ACC112 (cell line): ENCODE measurements around the gene SEPTIN1.
"Not testable (repeated sequence)": the region's sequence is repeated elsewhere in the genome, so short reads cannot be mapped to it uniquely, and the experiment has no call there.

Experiments
- H2AFZ ChIP-seq: fragments of 200-600 bp; sonication (generic); one replicate; pipeline ENCODE4 v1.6.0; 2017; ENCODE audit warnings: antibody characterized with exemption, low read length; ENCODE audit not compliant: unreplicated experiment
- H3K27ac ChIP-seq: fragments of 200-600 bp; sonication (generic); 2 replicates; pipeline ENCODE4 v1.5.1; 2014; ENCODE audit warnings: low read depth, mild to moderate bottlenecking, antibody characterized with exemption, low read length, moderate library complexity
- H3K27me3 ChIP-seq: fragments of 200-600 bp; sonication (generic); 2 replicates; pipeline ENCODE4 v1.6.1; 2014; ENCODE audit warnings: mild to moderate bottlenecking, antibody characterized with exemption, low read length, moderate library complexity, mixed read lengths; ENCODE audit not compliant: insufficient read depth
- H3K36me3 ChIP-seq: fragments of 200-600 bp; sonication (generic); 2 replicates; pipeline ENCODE4 v1.6.1; 2016; ENCODE audit warnings: mild to moderate bottlenecking, antibody characterized with exemption, low read length, moderate library complexity, mixed read lengths; ENCODE audit not compliant: insufficient read depth
- H3K4me1 ChIP-seq: fragments of 200-600 bp; sonication (generic); one replicate; pipeline ENCODE4 v1.6.1; 2016; ENCODE audit warnings: low read length, mixed read lengths; ENCODE audit not compliant: insufficient read depth, unreplicated experiment, control insufficient read depth
- H3K4me3 ChIP-seq: fragments of 200-600 bp; sonication (generic); 2 replicates; pipeline ENCODE4 v1.5.1; 2014; ENCODE audit warnings: mild to moderate bottlenecking, low read depth, low read length
- H3K79me2 ChIP-seq: fragments of 200-600 bp; sonication (generic); one replicate; pipeline ENCODE4 v1.6.0; 2016; ENCODE audit warnings: low read length; ENCODE audit not compliant: control insufficient read depth, unreplicated experiment, insufficient read depth

SEPTIN1 gene

DNA sequence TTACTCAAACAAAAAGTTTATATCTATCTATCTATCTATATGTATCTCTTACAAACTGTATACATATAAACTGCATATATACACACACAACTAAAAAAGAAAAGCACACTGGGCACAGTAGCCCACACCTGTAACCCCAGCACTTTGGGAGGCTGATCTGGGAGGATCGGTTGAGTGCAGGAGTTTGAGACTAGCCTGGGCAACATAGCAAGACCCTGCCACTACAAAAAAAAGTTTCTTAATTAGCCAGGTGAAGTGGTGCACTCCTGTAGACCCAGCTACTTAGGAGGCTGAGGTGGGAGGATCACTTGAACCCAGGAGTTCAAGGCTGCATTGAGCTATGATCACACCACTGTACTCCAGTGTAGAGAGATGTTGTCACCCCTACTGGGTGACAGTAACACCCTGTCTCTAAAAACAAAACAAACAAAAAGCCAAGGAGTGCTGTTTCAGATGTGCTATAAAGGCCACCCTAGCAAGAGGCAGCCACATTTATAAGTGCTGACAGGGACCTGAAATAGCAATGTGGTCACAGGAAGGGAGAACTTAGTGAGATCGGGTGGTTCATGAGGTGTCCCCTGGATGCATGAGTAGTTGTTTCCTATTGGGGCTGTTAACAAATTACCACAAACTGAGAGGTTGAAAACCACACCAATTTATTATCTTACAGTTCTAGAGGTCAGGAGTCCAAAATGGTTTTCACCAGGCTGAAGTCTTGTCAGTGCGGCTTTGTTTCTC, 32.1 kb downstream of the SEPTIN1 start:
- Histone ChIP-seq H3K27ac (no peak overlapping the region), H3K4me1 (peaks cover 25% of the 10 kb centered on the region), H2AFZ (no peak overlapping the region)

DNA sequence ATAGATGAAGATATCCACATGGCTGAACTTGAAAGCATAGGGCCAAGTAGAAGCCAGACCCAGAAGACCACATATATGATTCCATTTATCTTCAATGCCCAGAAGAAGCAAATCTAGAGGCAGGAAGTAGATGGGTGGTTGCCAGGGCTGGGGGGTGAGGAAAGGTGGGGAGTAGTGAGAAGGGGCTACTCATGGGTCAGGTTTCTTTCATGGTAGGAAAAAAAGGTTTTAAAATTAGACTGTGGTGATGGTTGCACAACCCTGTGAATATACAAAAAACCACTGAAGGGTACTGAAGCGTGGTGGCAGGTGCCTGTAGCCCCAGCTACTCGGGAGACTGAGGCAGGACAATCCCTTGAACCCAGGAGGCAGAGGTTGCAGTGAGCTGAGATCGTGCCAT, 32.7 kb downstream of the SEPTIN1 start:
- Histone ChIP-seq H3K79me2 (peaks cover 18% of the 10 kb centered on the region), H3K27ac (no peak overlapping the region), H3K36me3 (0 out of 2 replicates have a peak, but pooled peaks cover 7% of the 10 kb centered on the region), H3K4me3 (no peak overlapping the region), H2AFZ (no peak overlapping the region), H3K27me3 (no peaks in the 10 kb centered on the region), H3K4me1 (peaks cover 25% of the 10 kb centered on the region)

More for the DNA sequence above, 32.1 kb downstream of the SEPTIN1 start:
- Histone ChIP-seq H3K4me3 (no peak overlapping the region), H3K36me3 (0 out of 2 replicates have a peak, but pooled peaks cover 7% of the 10 kb centered on the region), H3K79me2 (peaks cover 22% of the 10 kb centered on the region), H3K27me3 (no peaks in the 10 kb centered on the region)

DNA sequence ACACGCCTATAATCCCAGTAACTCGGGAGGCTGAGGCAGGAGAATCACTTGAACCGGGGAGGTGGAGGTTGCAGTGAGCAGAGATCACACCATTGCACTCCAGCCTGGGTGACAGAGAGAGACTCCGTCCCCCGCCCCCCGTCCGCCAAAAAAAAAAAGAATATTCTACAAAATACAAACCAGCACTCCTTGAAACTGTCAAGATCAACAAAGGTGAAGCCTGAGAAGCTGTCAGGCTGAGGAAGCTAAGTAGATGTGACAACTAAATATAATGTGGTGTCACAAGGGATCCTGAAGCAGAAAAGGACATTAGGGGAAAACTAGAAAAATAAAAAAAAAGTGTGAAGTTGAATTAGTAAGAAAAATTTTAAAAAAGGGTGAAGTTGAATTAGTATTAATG, 33.4 kb downstream of the SEPTIN1 start:
- Histone ChIP-seq H3K27me3 (no peaks in the 10 kb centered on the region), H3K4me1 (peaks cover 22% of the 10 kb centered on the region), H2AFZ (no peak overlapping the region), H3K79me2 (peaks cover 11% of the 10 kb centered on the region), H3K4me3 (no peak overlapping the region), H3K27ac (no peak overlapping the region), H3K36me3 (0 out of 2 replicates have a peak, but pooled peaks cover 7% of the 10 kb centered on the region)

DNA sequence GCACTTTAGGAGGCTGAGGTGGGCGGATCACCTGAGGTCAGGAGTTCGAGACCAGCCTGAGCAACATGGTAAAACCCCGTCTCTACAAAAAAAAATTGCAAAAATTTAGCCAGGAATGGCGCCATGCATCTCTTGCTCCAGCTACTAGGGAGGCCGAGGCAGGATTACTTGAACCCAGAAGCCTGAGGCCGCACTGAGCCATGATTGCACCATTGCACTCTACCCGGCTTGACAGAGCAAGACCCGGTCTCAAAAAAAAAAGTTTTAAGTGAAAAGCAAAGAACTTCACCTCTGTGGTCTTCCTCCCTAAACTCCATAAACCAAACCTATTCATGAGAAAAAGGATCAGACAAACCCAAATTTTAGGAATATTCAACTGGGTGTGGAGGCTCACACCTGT, 34.2 kb downstream of the SEPTIN1 start:
- Histone ChIP-seq H3K27ac (no peak overlapping the region), H3K36me3 (0 out of 2 replicates have a peak, but pooled peaks cover 7% of the 10 kb centered on the region), H3K4me1 (peaks cover 21% of the 10 kb centered on the region), H3K79me2 (peaks cover 3% of the 10 kb centered on the region), H3K27me3 (no peaks in the 10 kb centered on the region), H2AFZ (no peak overlapping the region), H3K4me3 (no peak overlapping the region)

DNA sequence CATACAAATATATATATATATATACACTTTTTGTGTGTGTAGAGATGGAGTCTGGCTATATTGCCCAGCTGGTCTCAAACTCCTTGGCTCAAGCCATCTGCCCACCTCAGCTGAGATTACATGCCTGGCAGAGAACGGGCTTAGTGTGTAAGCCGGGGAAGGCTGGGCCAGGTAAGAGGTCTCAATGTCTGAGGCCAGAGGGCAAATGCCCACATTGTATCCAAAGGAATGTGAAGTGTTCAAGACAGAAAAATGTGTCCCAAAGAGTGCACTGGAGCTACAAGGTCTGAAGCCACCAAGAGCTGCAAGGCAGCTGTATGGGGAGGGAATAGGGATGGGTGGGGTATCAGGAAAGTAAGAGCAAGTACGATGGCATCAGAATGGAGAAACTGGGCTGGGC, 36.1 kb downstream of the SEPTIN1 start:
- Histone ChIP-seq H2AFZ (no peak overlapping the region), H3K27me3 (no peaks in the 10 kb centered on the region), H3K4me3 (no peak overlapping the region), H3K4me1 (peaks cover 4% of the 10 kb centered on the region), H3K79me2 (no peaks in the 10 kb centered on the region), H3K27ac (no peak overlapping the region), H3K36me3 (0 out of 2 replicates have a peak, but pooled peaks cover 7% of the 10 kb centered on the region)

DNA sequence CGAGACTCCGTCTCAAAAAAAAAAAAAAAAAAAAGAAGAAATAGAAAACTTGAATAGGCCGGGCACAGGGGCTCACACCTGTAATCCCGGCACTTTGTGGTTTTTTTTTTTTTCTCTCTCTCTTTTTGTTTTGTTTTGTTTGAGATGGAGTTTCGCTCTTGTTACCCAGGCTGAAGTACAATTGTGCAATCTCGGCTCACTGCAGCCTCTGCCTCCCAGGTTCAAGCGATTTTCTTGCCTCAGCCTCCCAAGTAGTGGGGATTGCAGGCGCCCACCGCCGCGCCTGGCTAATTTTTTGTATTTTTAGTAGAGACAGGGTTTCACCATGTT, 38.9 kb downstream of the SEPTIN1 start:
- H3K79me2 ChIP-seq, H3K27me3 ChIP-seq, H2AFZ ChIP-seq, H3K27ac ChIP-seq, H3K4me1 ChIP-seq, H3K36me3 ChIP-seq, H3K4me3 ChIP-seq: not testable (repeated sequence)

DNA sequence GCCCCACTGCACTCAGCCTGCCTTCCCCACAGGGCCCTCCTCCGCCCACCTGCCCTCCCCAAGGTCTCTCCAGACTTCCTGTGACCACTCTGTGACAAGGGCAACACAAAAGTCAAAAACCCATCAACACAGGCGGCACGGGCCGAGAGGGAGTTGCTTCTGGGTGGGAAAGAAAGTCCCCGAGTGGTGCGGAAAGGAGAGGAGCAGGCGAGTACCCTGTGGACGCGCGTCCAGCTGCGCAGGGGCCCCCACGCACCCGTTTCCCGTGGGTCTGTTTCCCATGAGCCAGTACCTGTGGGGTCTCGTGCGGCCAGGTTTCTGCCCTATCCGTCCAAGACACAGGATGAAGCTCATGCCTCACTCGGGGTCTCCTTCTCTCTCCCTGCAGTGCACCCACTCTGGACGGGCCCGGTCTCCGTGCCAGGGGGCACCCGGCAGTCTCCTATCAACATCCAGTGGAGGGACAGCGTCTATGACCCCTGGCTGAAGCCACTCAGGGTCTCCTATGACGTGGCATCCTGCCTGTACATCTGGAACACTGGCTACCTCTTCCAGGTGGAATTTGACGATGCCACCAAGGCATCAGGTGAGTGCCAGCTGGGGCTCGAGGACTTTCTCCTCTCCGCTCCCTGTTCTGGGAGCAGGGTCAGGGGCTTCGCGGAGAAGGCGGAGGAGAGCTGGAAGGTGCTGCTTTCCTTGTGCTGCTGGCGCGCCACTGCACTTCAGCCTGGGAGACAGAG, 39.4 kb downstream of the SEPTIN1 start:
- Histone ChIP-seq H3K4me3 (no peak overlapping the region), H3K79me2 (no peaks in the 10 kb centered on the region), H3K27me3 (no peaks in the 10 kb centered on the region), H3K4me1 (no peaks in the 10 kb centered on the region), H2AFZ (no peak overlapping the region), H3K36me3 (no peaks in the 10 kb centered on the region), H3K27ac (no peak overlapping the region)

DNA sequence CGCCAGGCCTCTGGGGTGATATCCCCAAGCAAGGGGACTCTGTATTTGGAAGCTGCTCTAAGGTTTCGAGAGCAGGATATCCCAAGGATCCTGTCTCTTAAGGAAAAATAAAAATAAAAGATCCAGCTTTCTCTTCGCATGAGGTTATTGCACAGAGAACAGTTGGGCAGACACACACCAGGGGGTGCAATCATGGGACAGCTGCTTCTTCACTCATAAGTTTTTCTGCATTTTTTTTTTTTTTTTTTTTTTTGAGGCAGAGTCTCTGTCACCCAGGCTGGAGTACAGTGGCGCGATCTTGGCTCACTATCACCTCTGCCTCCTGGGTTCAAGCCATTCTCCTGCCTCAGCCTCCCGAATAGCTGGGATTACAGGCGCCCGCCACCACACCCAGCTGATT, 40.4 kb downstream of the SEPTIN1 start:
- H3K79me2 ChIP-seq, H3K4me3 ChIP-seq, H3K4me1 ChIP-seq, H3K27me3 ChIP-seq, H3K27ac ChIP-seq, H3K36me3 ChIP-seq, H2AFZ ChIP-seq: not testable (repeated sequence)

DNA sequence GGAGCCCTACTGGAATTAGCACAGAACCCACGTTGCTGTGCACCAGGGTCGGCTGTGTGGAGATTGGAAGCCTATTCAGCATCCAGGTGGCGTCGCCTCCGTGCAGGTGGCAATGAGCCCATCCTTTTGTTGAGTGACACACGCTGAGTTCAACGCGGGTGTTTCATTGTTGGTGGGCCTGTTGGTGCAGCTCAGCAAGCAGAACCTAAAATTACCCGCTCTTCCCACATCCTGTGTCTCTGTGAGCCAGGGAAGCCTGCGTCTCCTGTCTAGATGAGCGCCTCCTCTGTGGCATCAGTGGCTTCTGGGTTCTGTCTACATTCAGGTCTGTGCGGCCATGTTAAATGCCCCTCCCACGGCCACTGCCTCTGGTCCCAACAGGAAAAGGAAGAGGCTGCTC, 41.7 kb downstream of the SEPTIN1 start:
- no peaks in the 10 kb centered on the region for H3K36me3 ChIP-seq
- H3K79me2 ChIP-seq = no peaks in the 10 kb centered on the region
- H3K4me3 ChIP-seq = no peak overlapping the region
- H2AFZ ChIP-seq = no peak overlapping the region
- no peaks in the 10 kb centered on the region for H3K27me3 ChIP-seq
- H3K27ac ChIP-seq = no peak overlapping the region
- peaks cover 4% of the 10 kb centered on the region for H3K4me1 ChIP-seq

DNA sequence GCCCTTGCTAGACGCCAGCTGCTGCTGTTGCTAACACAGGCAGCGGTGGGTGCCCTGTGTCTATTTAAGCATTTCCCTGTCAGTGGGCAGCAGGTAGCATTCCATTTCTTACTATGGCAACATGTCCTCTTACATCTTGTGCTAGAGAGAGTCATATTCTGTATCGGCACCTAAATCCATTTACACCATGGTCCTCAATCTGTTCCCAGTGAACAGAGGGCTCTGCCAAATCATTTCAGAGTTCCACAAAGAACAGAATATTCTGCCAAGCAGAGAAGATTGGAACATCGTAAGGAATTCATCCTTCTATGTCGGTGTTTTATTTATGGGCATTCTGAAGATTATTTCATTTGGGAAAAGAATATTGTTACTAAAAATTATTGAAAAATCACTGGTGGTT, 43.6 kb downstream of the SEPTIN1 start:
- not testable (repeated sequence) for H3K27ac ChIP-seq, H3K4me1 ChIP-seq, H3K36me3 ChIP-seq

DNA sequence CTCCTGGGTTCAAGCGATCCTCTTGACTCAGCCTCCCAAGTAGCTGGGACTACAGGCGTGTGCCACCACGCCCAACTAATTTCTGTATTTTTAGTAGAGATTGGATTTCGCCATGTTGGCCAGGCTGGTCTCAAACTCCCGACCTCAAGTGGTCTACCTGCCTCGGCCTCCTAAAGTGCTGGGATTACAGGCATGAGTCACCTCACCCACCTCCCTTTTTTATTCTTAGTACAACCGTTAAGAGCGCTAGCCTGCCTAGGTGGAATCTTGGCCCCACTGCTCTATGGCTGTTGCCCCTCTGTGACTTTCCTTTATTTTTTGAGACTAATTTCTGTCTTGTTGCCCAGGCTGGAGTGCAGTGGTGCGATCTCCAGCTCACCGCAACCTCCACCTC, 44.4 kb downstream of the SEPTIN1 start:
- H3K36me3 ChIP-seq, H3K4me3 ChIP-seq, H3K4me1 ChIP-seq, H3K79me2 ChIP-seq, H3K27me3 ChIP-seq, H2AFZ ChIP-seq, H3K27ac ChIP-seq: not testable (repeated sequence)

More for the DNA sequence above, 43.6 kb downstream of the SEPTIN1 start:
- not testable (repeated sequence) for H3K4me3 ChIP-seq, H3K79me2 ChIP-seq, H3K27me3 ChIP-seq, H2AFZ ChIP-seq
